Natural killer cell treated with Interleukin-12 subunit alpha and Interleukin-12 subunit beta and Interleukin-15 and Interleukin-18, amount 100 ng/mL, for 72 hours (primary cell): Measurements from ENCODE around the gene USP31. TPM values are rescaled to one million over a fixed set of nuclear protein-coding genes. Genes with fewer than 3 reads are reported as not detected.
A peak's percentile ranks its signal among the peaks of the same experiment; 100 is the strongest.
"Not testable (repeated sequence)": the region's sequence is repeated elsewhere in the genome, so short reads cannot be mapped to it uniquely, and the experiment has no call there.

Experiments
- ATAC-seq, 2 donors: fragments of 150-1000 bp; cut with Tn5 transposase in 1 of 2; sonication (Bioruptor Pico), chemical (Tn5 transposase) in 1 of 2; 2 replicates each; pipeline ENCODE4 v1.10.0; 2021
- DNase-seq: peaks from one replicate; pipeline ENCODE4 v3.0.0; 2022; ENCODE audit warnings: low spot score
- H3K27ac Mint-ChIP-seq, 2 donors: 1 replicate in 1 of 2; 2 replicates in 1 of 2; pipeline ENCODE4 v1.8.0; 2022; ENCODE audit warnings: mixed read lengths in 2 of 2, mild to moderate bottlenecking in 1 of 2, moderate library complexity in 1 of 2
- H3K27me3 Mint-ChIP-seq, 2 donors: 1 replicate in 1 of 2; 2 replicates in 1 of 2; pipeline ENCODE4 v1.8.0; 2022; ENCODE audit warnings: mixed read lengths in 2 of 2
- H3K36me3 Mint-ChIP-seq: one replicate; pipeline ENCODE4 v1.8.0; 2022; ENCODE audit warnings: mixed read lengths
- H3K4me1 Mint-ChIP-seq, 2 donors: 1 replicate in 1 of 2; 2 replicates in 1 of 2; pipeline ENCODE4 v1.8.0; 2022; ENCODE audit warnings: low read depth in 2 of 2, mixed read lengths in 2 of 2, mild to moderate bottlenecking in 1 of 2
- H3K4me3 Mint-ChIP-seq: one replicate; pipeline ENCODE4 v1.8.0; 2022; ENCODE audit warnings: mixed read lengths
- H3K9me3 Mint-ChIP-seq: 2 replicates; pipeline ENCODE4 v1.8.0; 2022; ENCODE audit warnings: mixed read lengths
- total RNA-seq, 2 donors: library from RNA; stranded (reverse); gene quantifications; one replicate each; pipeline ENCODE4 v1.2.3, GENCODE V29; 2022

USP31 gene
- total RNA-seq, 2 donors from 2014 or later: 5.7 to 16.6 TPM

GRCh38 chr16:23110257-23110899 is 38.9 kb downstream of the USP31 start:
- Mint-ChIP-seq H3K36me3 (no peaks in the 10 kb centered on the region), H3K27me3 (no peaks in the 10 kb centered on the region), H3K4me3 (no peak overlapping the region), H3K4me1 (peaks cover 0 to 3% of the 10 kb centered on the region in 2 donors), H3K27ac (no peak overlapping the region), H3K9me3 (no peaks in the 10 kb centered on the region)
- ATAC-seq: no peak
- no peak for DNase-seq

DNA sequence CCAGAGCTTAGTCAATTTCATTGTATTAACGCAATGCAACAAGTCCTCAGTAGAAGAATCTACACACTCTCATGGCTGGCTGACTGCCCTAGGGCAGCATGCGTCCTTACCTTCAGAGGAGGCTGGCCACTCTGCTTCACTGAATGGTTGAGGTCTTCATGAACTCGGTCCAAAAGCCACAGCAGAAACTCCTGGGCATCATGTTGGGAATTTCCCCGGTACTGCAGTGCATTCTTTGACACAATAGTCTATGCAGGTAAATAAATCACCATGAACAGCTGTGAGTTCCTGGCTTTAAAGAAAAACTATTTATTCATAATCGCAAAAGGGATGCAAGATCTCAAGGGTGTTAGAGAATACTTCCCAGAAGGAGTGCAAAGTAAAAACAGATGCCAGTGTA is 41.3 kb downstream of the USP31 start:
- no peak overlapping the region for H3K27ac Mint-ChIP-seq
- DNase-seq: no peak
- ATAC-seq: no peak
- no peak overlapping the region for H3K4me3 Mint-ChIP-seq
- H3K9me3 Mint-ChIP-seq: no peaks in the 10 kb centered on the region
- peaks cover 0 to 3% of the 10 kb centered on the region in 2 donors for H3K4me1 Mint-ChIP-seq
- H3K36me3 Mint-ChIP-seq: no peaks in the 10 kb centered on the region
- H3K27me3 Mint-ChIP-seq: no peaks in the 10 kb centered on the region

DNA sequence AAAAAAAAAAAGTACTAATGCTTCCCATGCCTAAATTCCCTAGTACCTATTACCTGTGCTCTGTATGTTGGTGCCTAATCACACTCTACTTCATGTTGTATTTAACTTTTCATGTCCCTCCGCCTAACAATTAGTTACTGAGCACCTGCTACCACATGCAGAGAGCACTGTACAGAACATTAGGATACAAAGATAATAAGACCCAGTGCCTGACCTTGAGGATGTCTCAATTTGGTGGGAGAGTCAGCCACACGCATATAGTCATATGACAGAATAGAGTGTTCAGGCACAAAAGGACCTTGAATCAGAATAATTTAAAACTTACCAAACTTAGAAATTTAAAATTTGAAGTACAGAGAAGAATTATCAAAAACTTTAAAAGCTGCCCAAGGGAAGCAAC is 42.1 kb downstream of the USP31 start:
- DNase-seq: no peak
- H3K36me3 Mint-ChIP-seq: no peaks in the 10 kb centered on the region
- peaks cover 0 to 3% of the 10 kb centered on the region in 2 donors for H3K4me1 Mint-ChIP-seq
- no peaks in the 10 kb centered on the region for H3K9me3 Mint-ChIP-seq
- H3K27ac Mint-ChIP-seq: no peak overlapping the region
- no peaks in the 10 kb centered on the region for H3K27me3 Mint-ChIP-seq
- no peak for ATAC-seq
- H3K4me3 Mint-ChIP-seq: no peak overlapping the region

DNA sequence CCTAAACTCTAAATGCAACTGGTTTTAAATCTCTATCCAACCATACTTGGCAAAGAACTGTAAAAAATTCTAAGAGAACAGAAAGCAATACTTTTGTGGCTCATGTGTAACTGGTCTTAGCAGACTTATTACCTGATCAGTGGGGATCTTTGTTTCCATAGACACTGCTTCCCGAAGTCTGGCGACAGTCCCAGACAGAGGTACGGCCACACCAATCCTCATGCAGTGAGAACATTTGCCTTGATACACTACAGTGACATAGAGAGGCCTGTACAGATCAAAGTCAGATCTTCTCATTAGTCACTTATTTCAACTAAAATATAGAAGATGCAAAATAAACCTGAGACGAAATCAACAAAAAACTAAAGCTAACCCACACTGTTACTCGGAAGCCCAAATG is 43.9 kb downstream of the USP31 start:
- Mint-ChIP-seq H3K4me3 (no peak overlapping the region), H3K9me3 (no peaks in the 10 kb centered on the region), H3K36me3 (peaks cover 8% of the 10 kb centered on the region), H3K27me3 (no peaks in the 10 kb centered on the region), H3K27ac (no peak overlapping the region), H3K4me1 (no peaks in the 10 kb centered on the region)
- DNase-seq (no peak), ATAC-seq (no peak)

DNA sequence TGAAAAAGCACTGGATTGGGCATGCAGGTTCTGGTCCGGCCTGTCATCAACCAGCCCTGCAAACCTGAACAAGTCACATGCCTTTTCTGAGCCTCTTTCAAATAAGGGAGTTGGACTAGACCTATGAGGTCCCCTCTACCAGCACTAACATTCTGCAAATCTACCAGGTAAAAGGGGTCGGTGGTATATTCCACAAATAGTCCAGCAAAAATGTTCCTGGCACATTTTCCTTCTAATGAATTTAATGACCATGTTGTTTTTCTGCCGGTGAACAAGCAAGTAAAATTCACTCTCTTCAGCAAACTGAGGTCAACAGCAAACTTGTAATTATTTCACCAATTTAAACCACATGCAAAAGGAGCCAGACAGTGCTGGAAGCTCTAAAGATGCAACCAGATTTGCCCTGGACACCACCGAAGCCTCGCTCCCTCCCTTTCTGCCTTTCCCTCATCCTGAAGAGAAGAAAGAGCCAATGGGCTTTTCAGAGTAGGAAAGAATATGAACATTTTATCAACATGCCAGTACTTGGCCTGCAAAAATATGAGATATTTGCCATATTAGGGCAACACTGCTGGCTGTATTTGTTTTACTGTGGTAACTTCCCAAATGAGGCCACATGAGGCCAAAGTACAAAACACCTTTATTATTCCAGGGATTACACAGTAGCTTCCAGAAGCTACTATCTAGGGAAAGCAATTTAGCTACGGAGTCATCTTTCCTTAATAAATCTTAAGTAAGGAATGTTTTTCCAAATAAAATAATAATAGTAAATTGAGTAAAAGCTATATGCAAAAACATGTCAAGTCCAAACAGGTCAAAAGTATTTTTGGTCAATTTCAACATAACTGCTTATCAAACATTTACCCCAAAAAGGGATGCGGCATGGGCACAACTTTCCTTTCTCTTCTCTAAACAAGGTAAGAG is 45.0 kb downstream of the USP31 start:
- Mint-ChIP-seq H3K27me3 (no peaks in the 10 kb centered on the region), H3K4me1 (no peaks in the 10 kb centered on the region), H3K36me3 (peaks cover 13% of the 10 kb centered on the region), H3K27ac (no peak overlapping the region), H3K4me3 (no peak overlapping the region), H3K9me3 (no peaks in the 10 kb centered on the region)
- no peak for DNase-seq
- no peak for ATAC-seq

DNA sequence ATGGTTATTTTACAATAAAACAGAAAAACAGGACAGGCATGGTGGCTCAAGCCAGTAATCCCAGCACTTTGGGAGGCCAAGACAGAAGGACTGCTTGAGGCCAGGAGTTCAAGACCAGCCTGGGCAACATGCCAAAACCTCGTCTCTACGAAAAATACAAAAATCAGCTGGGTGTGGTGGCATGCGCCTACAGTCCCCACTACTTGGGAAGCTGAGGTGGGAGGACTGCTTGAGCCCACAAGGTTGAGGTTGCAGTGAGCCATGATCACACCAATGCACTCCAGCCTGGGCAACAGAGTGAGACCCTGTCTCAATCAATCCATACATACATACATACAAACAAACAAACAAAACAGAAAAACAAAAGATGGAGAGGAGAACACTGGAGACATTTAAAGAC is 45.6 kb downstream of the USP31 start:
- peaks cover 13% of the 10 kb centered on the region for H3K36me3 Mint-ChIP-seq
- no peaks in the 10 kb centered on the region for H3K9me3 Mint-ChIP-seq
- H3K4me3 Mint-ChIP-seq: no peak overlapping the region
- DNase-seq (no peak), ATAC-seq (no peak)
- H3K4me1 Mint-ChIP-seq: no peaks in the 10 kb centered on the region
- H3K27me3 Mint-ChIP-seq: no peaks in the 10 kb centered on the region
- no peak overlapping the region for H3K27ac Mint-ChIP-seq

DNA sequence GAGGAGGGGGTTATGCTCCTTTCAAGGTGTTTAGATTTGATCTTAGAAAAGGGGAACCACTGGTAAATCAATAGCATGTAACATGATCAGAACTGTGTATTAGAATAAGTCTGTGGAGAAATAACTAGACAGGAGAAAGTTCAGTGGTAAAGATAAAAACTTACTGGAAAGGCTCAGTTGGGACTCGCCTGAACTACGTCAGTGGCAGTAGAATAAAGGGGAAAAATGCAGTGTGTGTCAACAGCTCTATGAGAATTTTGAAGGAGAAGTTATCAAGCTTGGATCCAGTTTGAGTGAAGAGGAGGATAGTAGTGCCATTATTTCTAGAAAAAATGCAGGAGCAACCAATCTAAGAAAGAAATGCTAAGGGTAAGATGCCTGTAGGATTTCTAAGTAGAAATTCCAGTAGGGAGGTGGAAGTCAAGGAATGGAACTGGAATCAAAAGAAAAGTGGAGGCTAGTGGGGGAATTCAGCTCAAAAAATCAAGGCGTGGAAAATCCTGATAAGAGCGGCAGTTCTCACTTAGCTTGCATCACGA is 48.2 kb downstream of the USP31 start:
- H3K27me3 Mint-ChIP-seq: no peaks in the 10 kb centered on the region
- H3K27ac Mint-ChIP-seq: peak overlapping the region in 1 of 2 donors; percentile 0
- H3K9me3 Mint-ChIP-seq: no peaks in the 10 kb centered on the region
- no peak overlapping the region for H3K4me3 Mint-ChIP-seq
- H3K4me1 Mint-ChIP-seq: peaks cover 8 to 16% of the 10 kb centered on the region in 2 donors
- DNase-seq: no peak
- H3K36me3 Mint-ChIP-seq: peaks cover 19% of the 10 kb centered on the region
- ATAC-seq: no peak

- ATAC-seq, DNase-seq, H3K27me3 Mint-ChIP-seq, H3K9me3 Mint-ChIP-seq: not testable (repeated sequence)
- Mint-ChIP-seq H3K36me3 (peaks cover 34% of the 10 kb centered on the region), H3K4me3 (peak overlapping the region; percentile 90), H3K4me1 (peaks cover 27 to 34% of the 10 kb centered on the region in 2 donors), H3K27ac (peak overlapping the region; percentile 87 to 92)
Observed at GRCh38 chr16:23096450-23096849, 52.8 kb downstream of the USP31 start.

DNA sequence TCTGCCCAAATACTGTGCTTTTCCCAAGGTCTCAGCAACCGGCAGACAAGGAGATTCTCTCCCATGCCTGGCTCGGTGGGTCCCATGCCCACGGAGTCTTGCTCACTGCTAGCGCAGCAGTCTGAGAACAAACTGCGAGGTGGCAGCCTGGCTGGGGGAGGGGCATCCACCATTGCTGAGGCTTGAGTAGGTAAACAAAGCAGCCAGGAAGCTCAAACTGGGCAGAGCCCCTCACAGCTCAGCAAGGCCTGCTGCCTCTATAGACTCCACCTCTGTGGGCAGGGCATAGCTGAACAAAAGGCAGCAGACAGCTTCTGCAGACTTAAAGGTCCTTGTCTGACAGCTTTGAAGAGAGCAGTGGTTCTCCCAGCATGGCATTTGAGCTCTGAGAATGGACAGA is 55.1 kb downstream of the USP31 start:
- ATAC-seq, H3K4me3 Mint-ChIP-seq, H3K9me3 Mint-ChIP-seq, H3K27me3 Mint-ChIP-seq, DNase-seq: not testable (repeated sequence)
- H3K4me1 Mint-ChIP-seq: peaks cover 27 to 34% of the 10 kb centered on the region in 2 donors
- H3K36me3 Mint-ChIP-seq: peaks cover 26% of the 10 kb centered on the region
- peak overlapping the region; percentile 28 to 92 for H3K27ac Mint-ChIP-seq

DNA sequence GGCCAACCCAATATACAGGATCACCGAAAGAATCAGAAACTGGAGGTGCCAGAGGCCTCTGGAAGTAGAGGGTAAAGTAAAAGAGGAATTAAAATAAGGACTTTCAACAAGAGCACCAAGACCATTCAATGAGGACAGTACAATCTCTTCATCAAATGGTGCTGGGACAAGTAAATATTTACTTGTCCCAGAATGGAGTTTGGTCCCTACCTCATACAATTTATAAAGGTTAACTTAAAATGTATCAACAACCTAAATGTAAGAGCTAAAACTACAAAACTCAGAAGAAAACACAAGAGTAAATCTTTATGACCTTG is 56.5 kb downstream of the USP31 start:
- Mint-ChIP-seq H3K4me3 (no peak overlapping the region), H3K36me3 (peaks cover 27% of the 10 kb centered on the region), H3K4me1 (peaks cover 30 to 34% of the 10 kb centered on the region in 2 donors), H3K27ac (no peak overlapping the region), H3K27me3 (no peaks in the 10 kb centered on the region), H3K9me3 (no peaks in the 10 kb centered on the region)
- ATAC-seq: no peak
- DNase-seq: no peak

GRCh38 chr16:23092072-23092800 is 57.0 kb downstream of the USP31 start:
- no peak for DNase-seq
- H3K27me3 Mint-ChIP-seq: no peaks in the 10 kb centered on the region
- ATAC-seq: no peak

GRCh38 chr16:23089111-23089510 is 60.1 kb downstream of the USP31 start:
- H3K27me3 Mint-ChIP-seq: no peaks in the 10 kb centered on the region
- no peak overlapping the region for H3K27ac Mint-ChIP-seq
- peaks cover 0 to 6% of the 10 kb centered on the region in 2 donors for H3K4me1 Mint-ChIP-seq
- peaks cover 16% of the 10 kb centered on the region for H3K36me3 Mint-ChIP-seq
- H3K9me3 Mint-ChIP-seq: no peaks in the 10 kb centered on the region
- no peak for ATAC-seq
- no peak for DNase-seq
- no peak overlapping the region for H3K4me3 Mint-ChIP-seq

More at GRCh38 chr16:23092072-23092800, 57.0 kb downstream of the USP31 start:
- no peaks in the 10 kb centered on the region for H3K9me3 Mint-ChIP-seq
- H3K4me3 Mint-ChIP-seq: no peak overlapping the region
- H3K4me1 Mint-ChIP-seq: peaks cover 30% of the 10 kb centered on the region in 2 donors
- H3K36me3 Mint-ChIP-seq: peaks cover 27% of the 10 kb centered on the region
- H3K27ac Mint-ChIP-seq: no peak overlapping the region

GRCh38 chr16:23088018-23088417 is 61.2 kb downstream of the USP31 start:
- Mint-ChIP-seq H3K4me1 (peaks cover 0 to 3% of the 10 kb centered on the region in 2 donors), H3K4me3 (no peak overlapping the region), H3K27ac (peak overlapping the region in 1 of 2 donors; percentile 12), H3K36me3 (peaks cover 10% of the 10 kb centered on the region), H3K9me3 (no peaks in the 10 kb centered on the region), H3K27me3 (no peaks in the 10 kb centered on the region)
- ATAC-seq: no peak
- no peak for DNase-seq
